Transverse colon (tissue), 4 donors: ENCODE data around the gene DLGAP1. TPM values are rescaled to one million over a fixed set of nuclear protein-coding genes. Genes with fewer than 3 reads are reported as not detected.
A peak's percentile ranks its signal among the peaks of the same experiment; 100 is the strongest.
"Not testable (repeated sequence)": the region's sequence is repeated elsewhere in the genome, so short reads cannot be mapped to it uniquely, and the experiment has no call there.

Experiments
- DNase-seq: peaks from one replicate; pipeline ENCODE4 v3.0.0-alpha.2; 2019
- H3K27ac ChIP-seq, 4 donors: fragments of 200-600 bp; sonication (generic); 2 replicates each; pipeline ENCODE4 v1.5.1; 2016 to 2018; ENCODE audit warnings: inconsistent platforms in 4 of 4
- H3K27me3 ChIP-seq: fragments of 200-600 bp; sonication (generic); 2 replicates; pipeline ENCODE4 v1.5.1; 2017; ENCODE audit warnings: inconsistent platforms
- H3K36me3 ChIP-seq, 4 donors: fragments of 200-600 bp; sonication (generic); 2 replicates each; pipeline ENCODE4 v1.5.1; 2017 to 2019; ENCODE audit warnings: inconsistent platforms in 4 of 4
- H3K4me1 ChIP-seq, 4 donors: fragments of 200-600 bp; sonication (generic); 2 replicates each; pipeline ENCODE4 v1.5.1; 2017 to 2020; ENCODE audit warnings: inconsistent platforms in 4 of 4
- H3K4me3 ChIP-seq, 4 donors: fragments of 200-600 bp; sonication (generic); 1 replicate in 1 of 4; 2 replicates in 3 of 4; pipeline versions ENCODE4 v1.5.1 to v1.6.1; 2017 to 2019; ENCODE audit warnings: inconsistent platforms in 4 of 4
- H3K9me3 ChIP-seq, 2 donors: fragments of 200-600 bp; sonication (generic); 2 replicates each; pipeline ENCODE4 v1.5.1; 2017 to 2019; ENCODE audit warnings: inconsistent platforms in 2 of 2
- EP300 ChIP-seq: sonication (generic); formaldehyde crosslinking; IDR thresholded peaks from one replicate; pipeline ENCODE4 v1.6.1; 2017; ENCODE audit warnings: antibody characterized with exemption, low read depth
- POLR2A ChIP-seq: fragments of 450-650 bp; IDR thresholded peaks from one replicate; pipeline ENCODE4 v1.6.1; 2016; ENCODE audit warnings: antibody characterized with exemption, mild to moderate bottlenecking, moderate library complexity
- POLR2AphosphoS5 ChIP-seq, 3 donors: sonication (generic); formaldehyde crosslinking; IDR thresholded peaks; one replicate each; pipeline ENCODE4 v1.6.1; 2016; ENCODE audit warnings: antibody characterized with exemption in 3 of 3
- WGBS, 2 donors: methylation state at CpG; one replicate each; pipeline ENCODE4 v1.1.5; 2018; ENCODE audit warnings: low coverage in 1 of 2; 5-methylcytosine and 5-hydroxymethylcytosine counted together
- in situ Hi-C, 4 donors: fragments of 200-750 bp; cut with MboI; loops; one replicate each; pipeline versions ENCODE4 v1.15.0 to v1.15.1; 2017; ENCODE audit warnings: low sequenced_read_pairs in 3 of 4, low pct_ligation_motif_present in 1 of 4, low pct_unique_long_range_greater_than_20kb in 1 of 4
- intact Hi-C: fragments of 100-400 bp; cut with DNase I; formaldehyde crosslinking; loops from one replicate; pipeline ENCODE4 v1.15.1; 2023; ENCODE audit warnings: low total_unique reads
- total RNA-seq, 4 donors: library from RNA; depleted of rRNA; stranded (reverse); fragments of >200 nt; gene quantifications; one replicate each; pipeline ENCODE4 v1.1.0, GENCODE V29; 2016
- TF ChIP-seq, protein P1 (sequence below), 5 experiments: fragments of 200-600 bp in 3 of 5; fragments of 450-650 bp in 2 of 5; sonication (generic) in 3 of 5; IDR thresholded peaks; 1 replicate in 2 of 5; 2 replicates in 3 of 5; pipeline ENCODE4 v1.5.1; 2016 to 2017; ENCODE audit warnings: antibody characterized with exemption in 5 of 5, inconsistent platforms in 3 of 5, mild to moderate bottlenecking in 2 of 5, moderate library complexity in 1 of 5

The DLGAP1 gene
- total RNA-seq, 4 donors from 2014 or later = 2.7 to 7.2 (median 3.3) TPM

DNA sequence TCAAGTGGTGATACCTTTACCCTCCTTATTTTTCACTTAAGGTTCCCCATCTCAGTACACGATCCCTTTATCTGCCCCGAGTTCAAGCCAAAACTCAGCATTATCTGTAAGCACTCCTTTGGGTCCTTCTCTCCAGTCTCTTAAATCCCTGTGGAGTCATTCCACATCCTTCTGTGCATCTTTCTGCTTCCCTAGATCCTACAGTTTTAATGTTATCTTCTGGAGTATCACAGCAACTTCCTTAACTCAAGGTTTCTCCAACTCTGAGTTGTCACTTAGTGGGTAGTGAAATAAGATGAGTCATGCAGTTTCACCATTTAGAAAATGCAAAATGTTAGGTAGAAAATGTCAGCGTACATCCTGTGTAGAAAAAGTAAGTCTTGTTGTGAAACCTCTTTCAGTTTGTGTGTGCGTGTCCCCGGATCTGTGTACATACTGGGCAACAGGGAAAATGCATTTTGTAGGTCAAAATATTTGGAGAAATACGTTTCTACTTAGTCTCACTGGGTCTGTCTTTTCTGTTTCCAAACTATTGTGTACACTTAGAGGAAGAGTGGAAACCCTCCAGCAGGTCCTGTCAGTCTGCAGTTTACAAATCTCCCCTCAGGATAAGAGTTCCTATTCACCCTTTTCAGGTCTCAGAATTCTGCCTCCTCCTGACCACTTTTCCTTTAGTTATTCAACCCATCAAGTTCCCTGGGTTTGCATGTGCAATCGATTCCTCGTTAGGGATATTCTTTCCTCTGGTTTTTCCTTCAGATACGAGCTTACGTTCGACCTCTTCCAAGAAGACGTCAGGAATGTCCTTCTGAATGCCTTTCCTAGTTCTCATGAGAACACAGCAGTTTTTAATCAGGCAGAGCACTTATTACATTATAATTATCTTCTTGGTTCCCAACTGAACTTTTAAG is 850.4 kb downstream of the DLGAP1 start:
- H3K9me3 ChIP-seq = no peaks in the 10 kb centered on the region
- no peaks in the 10 kb centered on the region for H3K36me3 ChIP-seq
- no peak for DNase-seq
- intact Hi-C loops = loop anchor here (5.0 kb wide), 1 partner anchor 747 kb away; no protein-coding TSS in a partner anchor
- H3K4me1 ChIP-seq = peaks cover 10 to 55% (median 34%) of the 10 kb centered on the region in 4 donors
- peak; percentile 27 for TF ChIP-seq POLR2A
- peak; percentile 44 to 74 (median 60) for TF ChIP-seq POLR2AphosphoS5 (IDR thresholded peaks at IDR 0.05)
- no peak for TF ChIP-seq EP300
- H3K27ac ChIP-seq = peak overlapping the region; percentile 91 to 96 (median 94)
- no peaks in the 10 kb centered on the region for H3K27me3 ChIP-seq
- 5 to 6% methylated on average over 12 of the region's 12 CpGs for WGBS, 2 donors
- in situ Hi-C loops = loop anchor here in 1 of 4 donors (5.0 kb wide), 1 partner anchor 152 kb away; the partner anchor contains the start of gene TGIF1
- H3K4me3 ChIP-seq = peak overlapping the region in 3 of 4 donors; percentile 18 to 48 (median 21)

DNA sequence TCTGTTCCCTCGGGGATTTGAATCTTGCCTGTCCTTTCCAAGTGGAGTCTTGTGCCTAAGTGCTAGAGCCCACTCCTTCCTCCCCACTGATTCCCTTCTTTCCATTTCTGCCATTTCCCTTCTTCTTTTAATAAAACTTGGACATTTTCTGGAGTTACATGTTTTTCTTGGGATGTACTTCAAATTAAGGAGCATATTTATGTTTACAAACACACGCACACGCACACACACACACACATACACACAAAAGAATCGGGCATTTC is 850.9 kb downstream of the DLGAP1 start:
- no peaks in the 10 kb centered on the region for H3K27me3 ChIP-seq
- intact Hi-C loops (loop anchor here (5.0 kb wide), 1 partner anchor 747 kb away; no protein-coding TSS in a partner anchor), in situ Hi-C loops (loop anchor here in 1 of 4 donors (5.0 kb wide), 1 partner anchor 152 kb away; the partner anchor contains the start of gene TGIF1)
- H3K9me3 ChIP-seq = no peaks in the 10 kb centered on the region
- H3K36me3 ChIP-seq = no peaks in the 10 kb centered on the region
- peaks cover 10 to 55% (median 34%) of the 10 kb centered on the region in 4 donors for H3K4me1 ChIP-seq
- TF ChIP-seq EP300 = no peak
- TF ChIP-seq, protein P1, sequence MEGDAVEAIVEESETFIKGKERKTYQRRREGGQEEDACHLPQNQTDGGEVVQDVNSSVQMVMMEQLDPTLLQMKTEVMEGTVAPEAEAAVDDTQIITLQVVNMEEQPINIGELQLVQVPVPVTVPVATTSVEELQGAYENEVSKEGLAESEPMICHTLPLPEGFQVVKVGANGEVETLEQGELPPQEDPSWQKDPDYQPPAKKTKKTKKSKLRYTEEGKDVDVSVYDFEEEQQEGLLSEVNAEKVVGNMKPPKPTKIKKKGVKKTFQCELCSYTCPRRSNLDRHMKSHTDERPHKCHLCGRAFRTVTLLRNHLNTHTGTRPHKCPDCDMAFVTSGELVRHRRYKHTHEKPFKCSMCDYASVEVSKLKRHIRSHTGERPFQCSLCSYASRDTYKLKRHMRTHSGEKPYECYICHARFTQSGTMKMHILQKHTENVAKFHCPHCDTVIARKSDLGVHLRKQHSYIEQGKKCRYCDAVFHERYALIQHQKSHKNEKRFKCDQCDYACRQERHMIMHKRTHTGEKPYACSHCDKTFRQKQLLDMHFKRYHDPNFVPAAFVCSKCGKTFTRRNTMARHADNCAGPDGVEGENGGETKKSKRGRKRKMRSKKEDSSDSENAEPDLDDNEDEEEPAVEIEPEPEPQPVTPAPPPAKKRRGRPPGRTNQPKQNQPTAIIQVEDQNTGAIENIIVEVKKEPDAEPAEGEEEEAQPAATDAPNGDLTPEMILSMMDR (IDR thresholded peaks at IDR 0.05) = no peak
- no peak for TF ChIP-seq POLR2AphosphoS5 (IDR thresholded peaks at IDR 0.05)
- no peak for TF ChIP-seq POLR2A
- H3K27ac ChIP-seq = peak overlapping the region; percentile 91 to 96 (median 94)
- H3K4me3 ChIP-seq = peak overlapping the region in 3 of 4 donors; percentile 18 to 48 (median 21)
- no peak for DNase-seq
- 8 to 13% methylated on average over 4 of the region's 4 CpGs for WGBS, 2 donors

DNA sequence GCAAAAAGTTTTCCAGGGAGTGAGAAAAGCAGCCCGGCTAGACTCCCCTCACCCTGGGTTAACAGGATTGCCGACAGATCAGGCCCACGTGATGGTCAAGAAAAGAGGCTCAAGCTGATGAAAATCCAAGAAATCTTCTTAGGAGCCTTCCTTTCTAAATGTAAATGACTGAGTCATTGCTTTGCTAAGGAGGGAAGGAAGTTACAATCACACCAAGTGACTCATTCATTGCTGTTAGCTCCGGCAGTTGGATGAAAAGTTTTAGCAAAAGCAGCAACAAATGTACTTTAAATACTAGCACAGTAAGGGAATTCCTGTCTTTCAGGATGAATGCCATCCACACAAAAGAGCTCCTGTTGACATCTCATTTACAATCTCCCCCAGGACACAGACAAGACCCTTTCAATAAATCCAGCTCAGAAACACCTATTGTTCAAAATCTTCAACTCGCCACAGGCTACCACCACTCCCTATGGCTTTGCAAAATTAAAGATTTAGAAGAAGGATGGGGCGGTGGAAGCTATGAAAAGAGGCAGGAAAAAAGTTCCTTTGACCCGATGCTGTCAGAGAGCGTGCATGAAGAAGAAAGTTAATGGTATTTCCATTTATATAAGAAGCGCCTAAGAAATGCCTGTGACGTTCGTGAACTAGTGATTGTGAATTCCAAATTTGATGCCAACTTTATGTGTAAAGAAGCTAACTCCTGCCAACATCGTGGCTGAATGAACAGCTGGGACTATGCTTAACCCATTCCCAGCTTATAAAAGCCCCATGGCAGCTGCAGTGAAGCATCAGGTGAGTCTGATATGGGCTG is 851.5 kb downstream of the DLGAP1 start:
- no peaks in the 10 kb centered on the region for H3K9me3 ChIP-seq
- peak overlapping the region in 3 of 4 donors; percentile 18 to 48 (median 21) for H3K4me3 ChIP-seq
- H3K36me3 ChIP-seq = no peaks in the 10 kb centered on the region
- DNase-seq = no peak
- WGBS, 2 donors = 7 to 8% methylated on average over 9 to 12 of the region's 12 CpGs
- intact Hi-C loops = loop anchor here (5.0 kb wide), 1 partner anchor 746 kb away; no protein-coding TSS in a partner anchor
- in situ Hi-C loops = loop anchor here in 1 of 4 donors (5.0 kb wide), 1 partner anchor 151 kb away; the partner anchor contains the start of gene TGIF1
- no peaks in the 10 kb centered on the region for H3K27me3 ChIP-seq
- TF ChIP-seq POLR2AphosphoS5 (IDR thresholded peaks at IDR 0.05) = peak; percentile 85 to 88 (median 86)
- TF ChIP-seq POLR2A = peak; percentile 61
- TF ChIP-seq EP300 = no peak
- peaks cover 10 to 55% (median 34%) of the 10 kb centered on the region in 4 donors for H3K4me1 ChIP-seq
- peak overlapping the region; percentile 91 to 96 (median 94) for H3K27ac ChIP-seq

DNA sequence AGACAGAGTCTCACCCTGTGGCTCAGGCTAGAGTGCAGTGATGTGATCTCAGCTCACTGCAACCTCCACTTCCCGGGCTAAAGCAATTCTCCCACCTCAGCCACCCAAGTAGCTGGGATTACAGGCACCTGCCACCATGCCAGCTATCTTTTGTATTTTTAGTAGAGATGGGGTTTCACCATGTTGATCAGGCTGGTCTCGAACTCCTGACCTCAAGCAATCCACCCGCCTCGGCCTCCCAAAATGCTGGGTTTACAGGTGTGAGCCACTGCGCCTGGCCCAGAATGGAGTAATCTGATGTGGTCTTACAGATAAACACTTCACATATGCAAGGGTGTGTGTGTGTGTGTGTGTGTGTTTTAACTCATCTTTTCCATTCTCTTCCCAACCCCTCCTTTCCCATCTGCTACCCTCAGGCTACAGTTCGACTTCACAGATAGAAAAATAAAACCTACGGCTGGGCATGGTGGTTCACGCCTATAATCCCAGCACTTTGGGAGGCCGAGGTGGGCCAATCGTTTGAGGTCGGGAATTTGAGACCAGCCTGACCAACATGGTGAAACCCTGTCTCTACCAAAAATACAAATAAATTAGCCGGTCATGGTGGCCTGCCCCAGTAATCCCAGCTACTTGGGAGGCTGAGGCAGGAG is 853.9 kb downstream of the DLGAP1 start:
- intact Hi-C loops = loop anchor here (5.0 kb wide), 1 partner anchor 744 kb away; no protein-coding TSS in a partner anchor
- in situ Hi-C loops = loop anchor here in 1 of 4 donors (5.0 kb wide), 1 partner anchor 149 kb away; the partner anchor contains the start of gene TGIF1
- not testable (repeated sequence) for H3K9me3 ChIP-seq, H3K4me3 ChIP-seq, DNase-seq, H3K27me3 ChIP-seq, H3K36me3 ChIP-seq
- Histone ChIP-seq H3K27ac (peak overlapping the region in 3 of 4 donors; percentile 91 to 96 (median 95)), H3K4me1 (peaks cover 17 to 57% (median 40%) of the 10 kb centered on the region in 4 donors)
- WGBS, 2 donors = 89 to 100% methylated on average over 3 to 12 of the region's 12 CpGs

DNA sequence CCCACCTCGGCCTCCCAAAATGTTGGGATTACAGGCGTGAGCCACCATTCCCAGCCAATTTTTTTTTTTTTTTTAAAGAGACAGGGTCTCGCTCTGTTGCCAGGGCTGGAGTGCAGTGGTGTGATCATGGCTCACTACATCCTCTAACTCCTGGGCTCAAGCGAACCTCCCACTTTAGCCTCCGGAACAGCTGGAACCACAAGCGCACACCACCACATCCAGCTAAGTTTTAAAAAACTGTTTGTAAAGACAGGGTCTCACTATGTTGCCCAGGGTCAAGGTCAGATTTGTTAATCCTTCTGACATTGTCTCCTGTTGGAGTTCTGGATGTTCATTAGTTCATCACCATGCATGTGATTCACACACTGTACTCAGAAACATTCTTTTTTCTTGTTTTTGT is 855.2 kb downstream of the DLGAP1 start:
- WGBS, 2 donors = 93 to 98% methylated on average over 6 of the region's 6 CpGs
- DNase-seq = no peak
- H3K4me1 ChIP-seq = peaks cover 23 to 57% (median 44%) of the 10 kb centered on the region in 4 donors

More for the DNA sequence above, 855.2 kb downstream of the DLGAP1 start:
- intact Hi-C loops (loop anchor here (5.0 kb wide), 2 partner anchors 338 to 743 kb away; partner anchors contain the start of gene MYL12B), in situ Hi-C loops (loop anchor here (5.0 to 25.0 kb wide), 5 partner anchors 65 to 313 kb away; partner anchors contain the start of gene TGIF1 (in 2 of the 4))
- TF ChIP-seq, protein P1 (IDR thresholded peaks at IDR 0.05) = no peak
- TF ChIP-seq EP300 (no peak), POLR2AphosphoS5 (IDR thresholded peaks at IDR 0.05) (no peak), POLR2A (no peak)
- H3K4me3 ChIP-seq = no peak overlapping the region
- H3K36me3 ChIP-seq = no peaks in the 10 kb centered on the region
- no peaks in the 10 kb centered on the region for H3K9me3 ChIP-seq
- H3K27me3 ChIP-seq = no peaks in the 10 kb centered on the region
- H3K27ac ChIP-seq = no peak overlapping the region
